Stomach (tissue), 9 donors: ENCODE data around the gene CUL7. TPM values are rescaled to one million over a fixed set of nuclear protein-coding genes. Genes with fewer than 3 reads are reported as not detected.
"Not testable (repeated sequence)": the region's sequence is repeated elsewhere in the genome, so short reads cannot be mapped to it uniquely, and the experiment has no call there.

ENCODE experiments used
- DNase-seq, 2 donors: peaks; one replicate each; pipeline versions ENCODE4 v3.0.0 to v3.0.0-alpha.2; 2013 to 2019
- H3K27ac ChIP-seq, 5 donors: fragments of 200-600 bp in 4 of 5; sonication (generic) in 4 of 5; one replicate each; pipeline ENCODE4 v1.5.1; 2013 to 2019; ENCODE audit warnings: mild to moderate bottlenecking in 1 of 5, moderate library complexity in 1 of 5
- H3K27me3 ChIP-seq, 3 donors: fragments of 200-600 bp; sonication (generic); one replicate each; pipeline ENCODE4 v1.5.1; 2017 to 2019; ENCODE audit warnings: mixed run types in 1 of 3
- H3K36me3 ChIP-seq, 4 donors: fragments of 200-600 bp; sonication (generic); 1 replicate in 3 of 4; 2 replicates in 1 of 4; pipeline ENCODE4 v1.5.1; 2016 to 2019
- H3K4me1 ChIP-seq, 4 donors: fragments of 200-600 bp; sonication (generic); one replicate each; pipeline ENCODE4 v1.5.1; 2016 to 2019
- H3K4me3 ChIP-seq, 4 donors: fragments of 200-600 bp; sonication (generic) in 3 of 4; one replicate each; pipeline ENCODE4 v1.5.1; 2016 to 2019; ENCODE audit warnings: mild to moderate bottlenecking in 1 of 4
- H3K9me3 ChIP-seq, 4 donors: fragments of 200-600 bp; sonication (generic); one replicate each; pipeline ENCODE4 v1.5.1; 2016 to 2019
- CTCF ChIP-seq, 7 experiments: fragments of 450-650 bp in 4 of 7; fragments of 200-600 bp in 3 of 7; sonication (generic) in 3 of 7; IDR thresholded peaks; one replicate each; pipeline ENCODE4 v1.5.1; 2016 to 2019; ENCODE audit warnings: antibody characterized with exemption in 7 of 7, control low read depth in 2 of 7, mild to moderate bottlenecking in 1 of 7
- EP300 ChIP-seq: sonication (generic); formaldehyde crosslinking; IDR thresholded peaks from one replicate; pipeline ENCODE4 v1.6.1; 2017; ENCODE audit warnings: antibody characterized with exemption
- POLR2A ChIP-seq, 4 donors: fragments of 450-650 bp; IDR thresholded peaks; one replicate each; pipeline ENCODE4 v1.6.1; 2016; ENCODE audit warnings: antibody characterized with exemption in 4 of 4, control low read depth in 2 of 4, mild to moderate bottlenecking in 1 of 4, moderate library complexity in 1 of 4
- POLR2AphosphoS5 ChIP-seq, 3 donors: sonication (generic); formaldehyde crosslinking; IDR thresholded peaks; one replicate each; pipeline ENCODE4 v1.6.1; 2016; ENCODE audit warnings: antibody characterized with exemption in 3 of 3
- WGBS, 5 donors: extraction: QIAGEN DNeasy Blood & Tissue Kit in 3 of 5; methylation state at CpG; one replicate each; pipeline versions ENCODE4 v1.1.5 to v1.1.7; 2013 to 2018; 5-methylcytosine and 5-hydroxymethylcytosine counted together
- intact Hi-C: fragments of 100-400 bp; cut with DNase I; formaldehyde crosslinking; loops from one replicate; pipeline ENCODE4 v1.15.1; 2023; ENCODE audit warnings: low total_unique reads
- polyA plus RNA-seq, 3 donors: library from polyadenylated mRNA; stranded (reverse); fragments of 200-250 nt; gene quantifications; one replicate each; pipeline ENCODE4 v1.2.3, GENCODE V29; 2013
- total RNA-seq, 5 donors: library from RNA; depleted of rRNA; stranded (reverse); fragments of >200 nt; gene quantifications; one replicate each; pipeline versions ENCODE4 v1.1.0 to v1.2.3, GENCODE V29; 2014 to 2016
- donor health status: healthy with polysubstance abuse.
- donor health status: Bipolar disorder and iron deficiency.
- donor health status: healthy.

Gene CUL7
- total and polyA plus RNA-seq, 8 donors: 4.4 to 26.1 (median 10.5) TPM

DNA sequence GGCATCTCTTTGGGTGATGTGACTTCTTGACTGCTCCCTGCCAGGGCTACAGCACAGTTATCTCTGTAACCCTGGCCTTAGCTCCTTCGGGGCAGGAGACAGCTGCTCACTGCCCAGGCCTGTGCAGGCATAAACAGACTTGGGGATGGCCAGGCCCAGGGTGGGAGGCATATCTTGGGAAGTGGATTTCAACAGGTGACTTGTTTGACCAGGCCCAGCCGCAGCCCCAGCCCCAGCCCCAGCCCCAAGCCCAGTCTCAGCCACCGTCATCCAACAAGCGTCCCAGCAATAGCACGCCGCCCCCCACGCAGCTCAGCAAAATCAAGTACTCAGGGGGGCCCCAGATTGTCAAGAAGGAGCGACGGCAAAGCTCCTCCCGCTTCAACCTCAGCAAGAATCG is 47.4 kb downstream of the CUL7 start:
- Histone ChIP-seq H3K9me3 (no peaks in the 10 kb centered on the region), H3K4me1 (no peaks in the 10 kb centered on the region), H3K4me3 (no peak overlapping the region), H3K27ac (no peak overlapping the region), H3K36me3 (peaks cover 38 to 85% (median 70%) of the 10 kb centered on the region in 4 donors), H3K27me3 (no peaks in the 10 kb centered on the region)
- DNase-seq: no peak
- 89 to 98% (median 96%) methylated on average over 6 to 11 of the region's 11 CpGs for WGBS, 5 donors
- no peak for TF ChIP-seq POLR2A (IDR thresholded peaks at IDR 0.05)
- no peak for TF ChIP-seq CTCF (IDR thresholded peaks at IDR 0.05)
- no peak for TF ChIP-seq POLR2AphosphoS5 (IDR thresholded peaks at IDR 0.05)
- no peak for TF ChIP-seq EP300
- intact Hi-C loops: no loop called here

GRCh38 chr6:43005844-43006243 is 47.8 kb downstream of the CUL7 start:
- 86 to 95% (median 92%) methylated on average over 5 of the region's 5 CpGs for WGBS, 5 donors
- no peak for DNase-seq
- H3K9me3 ChIP-seq: no peaks in the 10 kb centered on the region
- TF ChIP-seq CTCF (IDR thresholded peaks at IDR 0.05): no peak
- TF ChIP-seq POLR2A (IDR thresholded peaks at IDR 0.05): no peak
- intact Hi-C loops: no loop called here
- H3K4me3 ChIP-seq: no peak overlapping the region
- no peaks in the 10 kb centered on the region for H3K4me1 ChIP-seq
- no peak overlapping the region for H3K27ac ChIP-seq
- H3K27me3 ChIP-seq: no peaks in the 10 kb centered on the region
- H3K36me3 ChIP-seq: peaks cover 34 to 84% (median 68%) of the 10 kb centered on the region in 4 donors

- no peak overlapping the region for H3K4me3 ChIP-seq
- peaks cover 9 to 50% (median 30%) of the 10 kb centered on the region in 4 donors for H3K36me3 ChIP-seq
- intact Hi-C loops: no loop called here
- no peaks in the 10 kb centered on the region for H3K9me3 ChIP-seq
- no peak for DNase-seq
- no peak overlapping the region for H3K27ac ChIP-seq
- WGBS, 5 donors: 97 to 100% (median 98%) methylated on average over 8 of the region's 8 CpGs
- H3K4me1 ChIP-seq: peaks cover 0 to 3% (median 0%) of the 10 kb centered on the region in 4 donors
- TF ChIP-seq CTCF (IDR thresholded peaks at IDR 0.05) (no peak), EP300 (no peak), POLR2A (IDR thresholded peaks at IDR 0.05) (no peak), POLR2AphosphoS5 (IDR thresholded peaks at IDR 0.05) (no peak)
- no peaks in the 10 kb centered on the region for H3K27me3 ChIP-seq
Measured at GRCh38 chr6:43001843-43002242, 51.8 kb downstream of the CUL7 start.

GRCh38 chr6:42998205-42998604 is 55.4 kb downstream of the CUL7 start:
- DNase-seq, intact Hi-C loops, H3K27ac ChIP-seq, H3K27me3 ChIP-seq, H3K4me3 ChIP-seq, H3K9me3 ChIP-seq: not testable (repeated sequence)
- peaks cover 0 to 12% (median 2%) of the 10 kb centered on the region in 4 donors for H3K4me1 ChIP-seq
- peaks cover 3 to 38% (median 22%) of the 10 kb centered on the region in 4 donors for H3K36me3 ChIP-seq
- 93 to 96% (median 94%) methylated on average over 7 to 9 of the region's 9 CpGs for WGBS, 5 donors

DNA sequence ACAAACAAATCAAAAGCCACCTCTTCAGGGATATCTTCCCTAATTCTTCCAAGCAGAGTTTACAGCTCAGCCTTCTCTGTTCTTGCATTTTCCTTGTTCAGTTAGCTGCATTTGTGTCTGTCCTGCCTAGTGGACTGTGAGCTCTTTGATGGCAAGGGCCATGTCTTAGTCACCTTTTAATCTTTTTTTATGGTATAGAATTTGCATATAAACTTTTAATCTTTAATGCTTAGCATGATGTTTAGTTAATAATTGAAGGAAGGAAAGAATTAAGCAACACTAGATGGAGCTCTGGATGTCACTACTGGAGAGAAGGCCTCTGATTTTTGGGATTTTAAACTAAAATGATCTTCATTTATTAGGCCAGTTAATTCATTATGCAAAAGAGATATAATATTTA is 57.1 kb downstream of the CUL7 start:
- Histone ChIP-seq H3K4me1 (peaks cover 0 to 12% (median 2%) of the 10 kb centered on the region in 4 donors), H3K9me3 (no peaks in the 10 kb centered on the region), H3K27ac (no peak overlapping the region), H3K36me3 (peaks cover 3 to 33% (median 21%) of the 10 kb centered on the region in 4 donors), H3K27me3 (no peaks in the 10 kb centered on the region), H3K4me3 (no peak overlapping the region)
- TF ChIP-seq POLR2A (IDR thresholded peaks at IDR 0.05) (no peak), EP300 (no peak), POLR2AphosphoS5 (IDR thresholded peaks at IDR 0.05) (no peak), CTCF (IDR thresholded peaks at IDR 0.05) (no peak)
- no peak for DNase-seq
- intact Hi-C loops: no loop called here
